PC-9 (cell line): Measurements from ENCODE around the gene BRF1.

Experiments
- CTCF ChIP-seq: fragments of 200-600 bp; sonication (generic); conservative IDR thresholded peaks from 2 replicates; pipeline ENCODE4 v1.6.1; 2017; ENCODE audit warnings: mixed run types, antibody characterized with exemption, mild to moderate bottlenecking, moderate library complexity
- EZH2 ChIP-seq: fragments of 200-600 bp; sonication (generic); IDR thresholded peaks from 2 replicates; pipeline ENCODE4 v1.8.0; 2017; ENCODE audit warnings: antibody characterized with exemption, low read depth

GRCh38 chr14:105287249-105288102 lies 13.3 kb downstream of the BRF1 start:
- no peak for TF ChIP-seq CTCF
- TF ChIP-seq EZH2, result no peak
